C1 segment of cervical spinal cord (tissue), 14 donors: Measurements from ENCODE around the gene TF.

Experiments used
- DNase-seq, 14 donors: peaks; one replicate each; lab custom pipeline; 2025; lab: John Stamatoyannopoulos, UW

Gene TF

DNA sequence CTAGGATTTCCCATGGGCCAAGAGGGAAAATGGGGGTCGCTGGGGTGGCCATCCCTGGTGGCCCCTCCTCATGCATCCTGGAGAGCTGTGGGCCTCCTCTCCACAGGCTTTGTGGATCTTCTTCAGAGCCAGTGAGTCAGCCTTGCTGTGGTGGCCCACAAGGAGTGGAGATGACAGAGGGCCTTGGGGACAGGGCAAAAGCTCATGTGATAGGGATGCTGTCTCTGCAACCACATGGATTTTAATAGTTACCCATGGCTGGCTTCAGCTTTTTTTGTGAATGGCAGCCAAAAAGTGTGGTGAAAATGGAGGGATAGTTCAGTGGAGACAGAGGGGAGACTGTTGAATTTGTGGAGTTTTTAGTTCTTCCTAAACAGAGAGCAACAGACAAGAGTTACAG lies 1.2 kb downstream of the TF start:
- DNase-seq: no peak

DNA sequence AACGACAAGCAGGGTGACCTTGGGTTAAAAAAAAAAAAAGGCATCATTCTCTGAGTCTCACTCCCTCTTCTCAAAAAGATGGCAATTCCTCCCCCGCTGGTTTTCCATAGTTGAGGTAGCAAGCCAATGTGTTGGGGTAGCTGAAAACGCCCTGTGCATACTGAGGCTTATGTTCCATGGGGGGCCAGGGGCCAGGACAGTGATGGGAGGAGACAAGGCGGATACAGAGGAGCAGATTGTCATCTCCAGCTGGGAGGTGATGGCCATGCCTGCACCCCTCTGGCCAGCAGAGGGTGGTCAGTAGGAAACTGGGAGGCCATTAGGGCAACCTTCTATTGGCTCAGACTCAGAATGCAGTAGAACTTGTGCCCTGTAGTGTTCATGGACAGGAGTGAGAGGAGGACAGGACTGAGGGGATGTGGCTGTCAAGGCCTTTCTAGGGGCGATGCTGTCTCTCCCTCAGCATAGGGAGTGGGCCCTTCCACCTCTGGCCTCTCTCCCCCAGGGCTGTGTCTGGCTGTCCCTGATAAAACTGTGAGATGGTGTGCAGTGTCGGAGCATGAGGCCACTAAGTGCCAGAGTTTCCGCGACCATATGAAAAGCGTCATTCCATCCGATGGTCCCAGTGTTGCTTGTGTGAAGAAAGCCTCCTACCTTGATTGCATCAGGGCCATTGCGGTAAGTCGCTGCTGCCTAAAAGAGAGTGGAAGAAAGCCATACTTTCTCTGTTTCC lies 1.9 kb downstream of the TF start:
- DNase-seq: peak in 3 of 14 donors; percentile 32 to 34 (median 34)

DNA sequence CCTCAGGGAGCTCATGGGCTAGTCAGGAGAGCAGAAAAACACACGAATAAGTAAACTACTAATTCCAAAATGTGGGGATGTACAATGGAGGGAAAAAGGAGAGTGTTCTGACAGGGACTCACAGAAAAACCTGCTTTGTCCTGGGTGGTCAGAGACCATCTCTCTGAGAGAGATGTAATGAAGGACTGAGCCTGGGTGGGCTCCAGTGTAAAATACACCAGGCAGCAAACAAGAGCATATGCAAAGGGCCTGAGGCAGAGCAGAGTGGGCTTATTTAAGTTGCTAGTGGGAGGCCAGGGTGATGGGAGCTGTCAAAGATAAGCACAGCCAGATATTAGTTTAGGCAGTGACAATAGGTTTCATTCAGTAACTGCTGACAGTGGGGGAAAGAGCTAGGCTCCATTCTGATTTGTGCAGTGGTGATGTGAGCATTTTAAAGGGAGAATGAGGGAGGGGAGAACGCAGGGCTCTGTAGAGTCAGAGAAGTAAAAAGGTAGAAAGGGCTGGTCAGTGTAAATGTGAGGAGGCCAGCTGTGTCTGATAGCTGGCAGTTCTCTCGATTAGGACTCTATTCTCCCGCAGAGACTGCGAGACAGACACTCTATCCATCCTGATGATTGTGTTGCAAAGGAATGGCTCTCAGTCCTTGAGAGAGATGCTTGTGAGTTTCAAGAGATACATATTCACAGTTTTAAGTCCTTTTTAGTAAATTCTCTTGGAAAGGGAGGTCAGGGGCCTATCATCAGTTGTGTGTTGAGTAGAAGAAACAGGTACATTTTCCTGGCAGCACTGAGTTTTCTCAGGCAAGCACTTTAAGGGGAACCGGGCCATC lies 3.5 kb downstream of the TF start:
- DNase-seq: no peak

DNA sequence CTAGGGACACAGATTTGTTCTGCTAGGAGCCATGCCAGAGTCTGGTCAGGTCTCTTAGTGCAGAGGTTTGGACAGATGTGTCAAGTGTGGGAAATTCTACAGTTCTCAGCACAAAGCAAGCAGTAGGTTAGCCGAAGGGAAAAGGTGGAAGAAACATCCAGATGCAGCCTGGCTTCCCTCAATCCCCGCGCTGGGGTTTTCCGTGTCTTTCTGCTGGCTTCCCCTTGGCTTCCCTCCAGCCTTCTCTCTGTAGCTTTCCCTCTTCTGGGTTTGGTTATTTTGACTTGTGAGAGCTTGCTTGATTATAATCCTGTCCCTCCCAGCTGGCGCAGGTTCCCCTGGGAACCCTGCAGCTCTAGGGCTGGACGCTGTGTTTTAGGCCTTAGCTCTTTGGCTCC lies 4.1 kb downstream of the TF start:
- peak in 2 of 14 donors; percentile 28 to 43 for DNase-seq

DNA sequence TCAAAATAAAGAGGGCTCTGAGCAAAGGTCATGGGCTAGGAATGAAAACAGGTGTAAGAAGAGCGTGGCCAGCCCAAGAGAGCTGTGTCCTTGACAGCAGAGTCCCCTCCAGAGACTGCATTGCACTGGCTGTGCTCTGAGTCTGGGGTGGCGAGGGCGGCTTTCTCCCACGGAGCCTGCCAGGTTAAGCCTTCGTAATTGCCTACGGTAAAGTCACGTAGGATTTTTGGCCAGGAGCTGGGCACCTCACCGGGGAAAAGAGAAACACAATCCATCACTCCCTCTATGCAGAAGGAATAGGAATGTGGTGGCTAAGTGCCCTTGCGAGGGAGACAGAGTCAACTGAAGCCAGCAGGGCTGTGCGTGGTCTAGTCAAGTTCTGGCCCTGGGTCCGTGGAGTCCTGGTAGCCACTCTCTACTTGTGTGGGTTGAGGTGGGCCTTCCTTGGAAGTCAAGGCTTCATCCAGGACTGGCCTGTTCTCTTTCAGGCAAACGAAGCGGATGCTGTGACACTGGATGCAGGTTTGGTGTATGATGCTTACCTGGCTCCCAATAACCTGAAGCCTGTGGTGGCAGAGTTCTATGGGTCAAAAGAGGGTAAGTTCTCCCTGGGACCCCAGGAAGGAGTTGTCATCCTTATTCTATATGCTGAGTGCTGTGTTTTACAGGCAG lies 7.0 kb downstream of the TF start:
- DNase-seq: no peak

DNA sequence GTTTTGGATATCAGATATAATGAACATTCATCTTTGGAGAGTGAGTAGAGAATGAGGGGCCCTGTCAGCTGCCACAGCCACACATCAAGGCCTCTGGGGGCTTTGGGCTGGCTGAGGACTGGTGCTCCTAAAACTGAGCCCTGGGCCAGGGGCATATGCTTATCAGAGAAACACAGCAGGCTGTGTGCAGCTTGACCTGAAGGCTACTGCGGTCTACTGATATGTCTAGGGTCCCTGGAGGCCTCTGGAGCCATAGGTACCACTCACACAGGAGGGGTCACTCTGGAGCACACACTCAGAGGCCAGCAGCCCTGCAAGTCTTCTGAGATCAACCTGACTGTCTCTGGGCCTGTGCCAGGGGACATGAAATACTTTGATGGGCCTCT lies 7.6 kb downstream of the TF start:
- DNase-seq: no peak

DNA sequence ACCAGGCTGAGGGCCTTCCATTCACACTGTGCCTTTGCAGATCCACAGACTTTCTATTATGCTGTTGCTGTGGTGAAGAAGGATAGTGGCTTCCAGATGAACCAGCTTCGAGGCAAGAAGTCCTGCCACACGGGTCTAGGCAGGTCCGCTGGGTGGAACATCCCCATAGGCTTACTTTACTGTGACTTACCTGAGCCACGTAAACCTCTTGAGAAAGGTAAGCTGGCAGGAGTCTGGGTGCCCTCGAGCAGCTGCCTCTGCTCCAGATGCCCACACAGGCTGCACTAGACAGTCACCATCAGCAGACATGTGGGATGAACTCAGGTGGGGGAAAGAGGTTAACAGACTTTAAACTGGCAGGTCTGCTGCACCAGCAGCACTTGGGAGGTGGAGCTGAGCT lies 8.3 kb downstream of the TF start:
- DNase-seq: no peak

DNA sequence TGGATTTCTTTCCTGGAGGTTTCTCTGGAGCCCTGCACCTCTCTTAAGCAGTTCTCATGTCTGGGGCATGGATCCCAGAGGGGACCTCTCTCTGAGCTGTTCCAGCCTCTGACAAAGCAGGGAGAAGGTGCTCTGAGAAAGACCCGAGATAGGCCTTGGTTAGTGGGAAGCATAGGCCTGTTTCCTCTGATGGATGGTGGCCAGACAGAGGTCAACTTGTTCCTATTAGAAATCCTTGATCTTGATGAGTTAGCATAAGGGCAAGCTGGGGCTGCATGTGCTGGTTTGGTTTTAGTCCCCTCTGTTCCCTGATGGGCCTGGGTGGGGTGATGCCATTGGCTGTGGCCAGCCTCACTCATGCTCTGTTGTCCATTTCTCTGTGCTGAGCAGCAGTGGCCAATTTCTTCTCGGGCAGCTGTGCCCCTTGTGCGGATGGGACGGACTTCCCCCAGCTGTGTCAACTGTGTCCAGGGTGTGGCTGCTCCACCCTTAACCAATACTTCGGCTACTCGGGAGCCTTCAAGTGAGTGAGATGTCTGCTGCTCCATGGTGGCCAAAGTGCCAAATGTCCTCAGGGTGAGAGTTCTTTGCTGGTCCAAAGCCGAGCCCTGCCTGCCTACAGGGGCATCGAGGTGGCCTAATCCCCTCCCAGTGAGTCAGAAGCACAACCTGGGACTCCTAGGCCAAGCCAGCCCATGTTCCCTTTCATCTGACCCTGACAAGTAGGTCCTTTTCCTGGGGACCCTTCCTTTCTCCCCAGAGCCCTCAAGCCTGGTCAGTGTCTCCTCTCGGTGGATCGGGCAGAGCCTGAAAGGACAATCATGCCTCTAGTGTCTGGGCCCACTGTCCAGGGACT lies 9.0 kb downstream of the TF start:
- DNase-seq: no peak

DNA sequence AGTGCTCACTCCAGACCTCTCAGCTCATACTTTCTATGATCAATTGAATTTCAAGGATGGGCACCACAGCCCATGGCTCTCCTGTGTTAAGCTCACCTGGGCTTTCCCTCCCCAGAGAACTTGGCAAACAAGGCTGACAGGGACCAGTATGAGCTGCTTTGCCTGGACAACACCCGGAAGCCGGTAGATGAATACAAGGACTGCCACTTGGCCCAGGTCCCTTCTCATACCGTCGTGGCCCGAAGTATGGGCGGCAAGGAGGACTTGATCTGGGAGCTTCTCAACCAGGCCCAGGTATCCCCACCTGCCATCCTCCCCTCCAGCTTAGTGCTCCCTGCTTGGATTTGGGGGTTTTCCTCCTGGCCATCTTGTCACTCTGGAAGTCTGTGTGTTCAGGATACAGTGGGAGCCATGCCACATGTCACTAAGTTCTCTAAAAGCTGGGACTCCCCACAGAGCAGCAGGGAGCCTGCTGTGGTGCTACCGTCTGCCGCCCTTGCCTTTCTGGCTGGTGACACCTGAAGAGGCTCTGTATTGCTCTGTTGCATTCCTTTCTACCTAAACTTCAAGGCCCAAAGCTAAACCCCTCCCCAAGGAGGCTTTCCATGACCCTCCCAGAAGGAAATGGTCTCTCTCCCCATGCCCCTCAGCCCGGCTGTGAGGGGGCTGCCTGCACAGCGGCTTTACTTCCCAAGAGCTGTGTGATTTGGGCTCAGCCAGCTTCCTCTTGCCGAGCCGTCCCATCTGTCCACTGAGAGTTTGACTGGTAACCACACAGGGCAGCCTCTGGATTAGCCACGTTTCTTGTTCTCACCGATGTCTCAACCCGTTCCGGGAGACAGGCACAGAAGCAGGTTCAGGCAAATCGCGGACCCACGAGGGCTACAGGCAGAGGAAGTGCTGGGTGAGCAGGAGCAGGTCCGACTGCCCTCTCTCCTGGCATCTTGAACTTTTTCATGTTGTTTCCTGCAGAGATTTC lies 10.8 kb downstream of the TF start:
- DNase-seq: peak in 1 of 14 donors; percentile 23

DNA sequence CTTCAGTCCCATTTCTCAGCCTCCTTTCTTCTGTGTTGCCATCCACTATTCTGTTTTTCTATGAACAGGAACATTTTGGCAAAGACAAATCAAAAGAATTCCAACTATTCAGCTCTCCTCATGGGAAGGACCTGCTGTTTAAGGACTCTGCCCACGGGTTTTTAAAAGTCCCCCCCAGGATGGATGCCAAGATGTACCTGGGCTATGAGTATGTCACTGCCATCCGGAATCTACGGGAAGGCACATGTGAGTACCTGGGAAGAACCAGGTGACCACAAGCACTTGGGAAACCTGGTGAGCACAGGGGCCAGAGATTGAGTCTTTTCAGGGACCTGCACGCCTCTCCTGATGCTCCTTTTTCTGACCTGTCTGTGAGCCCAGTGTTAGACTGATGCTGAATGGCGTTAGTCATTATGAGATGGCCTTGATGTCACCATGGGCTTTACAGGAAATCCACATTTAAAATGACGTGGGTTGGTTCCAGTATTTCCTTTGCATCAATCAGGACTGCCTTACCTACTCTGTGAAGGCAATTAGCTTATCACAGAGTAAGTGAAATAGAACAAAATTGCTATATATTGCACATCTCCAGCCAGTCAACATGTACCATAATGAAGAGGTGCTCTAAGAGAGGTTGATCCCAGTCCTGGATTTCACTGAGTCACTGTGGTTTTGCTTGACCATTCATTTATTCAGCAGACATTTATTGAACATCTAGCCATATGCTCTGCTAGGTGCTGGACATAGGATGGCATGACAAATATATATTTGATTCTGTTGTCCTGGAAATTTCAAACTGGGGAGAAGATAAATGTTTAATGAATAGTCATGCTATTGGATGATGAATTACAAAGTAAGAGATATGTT lies 11.7 kb downstream of the TF start:
- DNase-seq: no peak

DNA sequence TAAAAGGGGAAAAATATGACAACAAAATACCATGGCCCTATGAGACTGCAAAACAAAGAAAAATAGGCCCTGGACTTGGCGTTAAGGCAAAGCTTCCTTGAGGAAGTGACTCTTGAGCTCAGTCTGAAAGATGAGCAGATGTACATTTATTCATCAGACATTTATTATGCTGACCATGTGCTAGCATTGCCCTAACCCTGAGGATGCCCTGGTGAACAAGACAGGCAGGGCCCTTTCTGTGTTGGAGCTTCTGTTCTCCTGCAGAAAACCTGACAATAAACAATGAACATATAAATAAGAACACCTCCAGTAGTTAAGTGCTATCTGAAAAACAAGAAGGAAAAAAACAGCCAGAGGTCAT lies 12.4 kb downstream of the TF start:
- no peak for DNase-seq

DNA sequence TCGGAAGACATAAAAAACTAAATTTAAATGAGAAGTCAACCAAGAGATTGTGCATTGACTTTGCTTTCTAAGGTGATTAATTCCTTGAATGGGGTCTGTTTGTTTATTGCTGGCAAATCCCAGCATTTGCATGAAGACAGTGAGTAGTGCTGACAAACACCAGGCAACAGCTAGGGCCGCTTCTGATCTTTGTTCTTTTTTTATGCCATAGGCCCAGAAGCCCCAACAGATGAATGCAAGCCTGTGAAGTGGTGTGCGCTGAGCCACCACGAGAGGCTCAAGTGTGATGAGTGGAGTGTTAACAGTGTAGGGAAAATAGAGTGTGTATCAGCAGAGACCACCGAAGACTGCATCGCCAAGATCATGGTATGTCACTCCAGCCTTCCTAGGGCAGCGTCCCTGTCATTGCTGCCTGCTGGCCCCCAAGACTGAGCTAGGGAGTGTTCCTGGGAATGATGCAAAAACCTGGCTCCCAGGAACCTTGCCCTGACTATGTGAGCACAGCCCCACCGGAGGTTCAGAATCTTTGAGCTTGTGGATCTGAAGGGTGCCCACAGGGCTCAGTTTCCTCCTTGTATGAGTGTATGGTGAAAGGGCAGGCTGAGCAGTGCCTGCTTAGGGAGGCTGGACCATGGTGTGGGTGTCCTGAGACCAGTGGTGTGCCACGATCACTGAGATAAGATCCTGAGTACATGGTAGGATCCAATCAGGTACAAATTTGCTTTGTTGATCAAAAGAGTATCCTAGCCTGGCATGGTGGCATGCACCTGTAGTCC lies 13.0 kb downstream of the TF start:
- no peak for DNase-seq

DNA sequence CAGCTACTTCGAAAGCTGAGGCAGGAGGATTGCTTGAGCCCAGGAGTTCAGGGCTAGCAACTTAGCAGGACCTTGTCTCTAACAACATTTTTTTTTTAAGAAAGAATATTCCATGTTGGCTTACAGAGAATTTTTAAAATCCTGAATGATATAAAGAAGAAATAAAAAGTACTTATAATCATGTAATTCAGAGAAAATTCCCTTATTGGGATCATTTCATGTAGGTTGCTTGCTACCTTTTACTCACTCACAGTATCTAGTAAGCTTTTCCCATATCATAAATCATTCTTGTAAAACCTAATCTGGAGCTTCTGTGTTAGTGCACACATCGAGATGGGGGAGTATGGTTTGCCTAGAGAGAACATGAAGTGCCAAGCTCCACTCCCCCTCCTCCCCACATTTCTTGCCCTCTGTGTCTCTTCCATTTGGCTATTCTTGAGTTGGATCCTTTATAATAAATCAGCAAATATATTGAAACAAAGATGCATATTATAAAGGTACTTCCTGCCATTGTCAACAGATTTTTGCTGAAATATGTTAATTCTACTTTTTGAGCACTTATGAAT lies 13.6 kb downstream of the TF start:
- no peak for DNase-seq

DNA sequence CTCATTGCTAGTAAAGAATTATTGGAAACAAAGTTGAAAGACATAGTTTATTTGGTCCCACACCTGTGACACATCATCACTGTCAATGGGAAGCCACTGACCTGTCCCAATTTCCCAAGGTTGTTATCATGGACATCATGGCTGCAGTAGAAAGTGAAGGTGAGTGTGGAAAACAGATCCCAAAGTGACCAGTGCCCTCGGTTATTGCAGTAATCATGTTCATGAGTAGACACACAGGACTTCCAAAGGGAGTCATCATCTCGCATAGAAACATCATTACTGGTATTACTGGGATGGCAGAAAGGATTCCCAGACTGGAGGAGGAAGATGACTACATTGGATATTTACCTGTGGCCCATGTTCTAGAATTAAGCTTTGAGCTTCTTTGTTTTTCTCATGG lies 14.7 kb downstream of the TF start:
- DNase-seq: no peak

DNA sequence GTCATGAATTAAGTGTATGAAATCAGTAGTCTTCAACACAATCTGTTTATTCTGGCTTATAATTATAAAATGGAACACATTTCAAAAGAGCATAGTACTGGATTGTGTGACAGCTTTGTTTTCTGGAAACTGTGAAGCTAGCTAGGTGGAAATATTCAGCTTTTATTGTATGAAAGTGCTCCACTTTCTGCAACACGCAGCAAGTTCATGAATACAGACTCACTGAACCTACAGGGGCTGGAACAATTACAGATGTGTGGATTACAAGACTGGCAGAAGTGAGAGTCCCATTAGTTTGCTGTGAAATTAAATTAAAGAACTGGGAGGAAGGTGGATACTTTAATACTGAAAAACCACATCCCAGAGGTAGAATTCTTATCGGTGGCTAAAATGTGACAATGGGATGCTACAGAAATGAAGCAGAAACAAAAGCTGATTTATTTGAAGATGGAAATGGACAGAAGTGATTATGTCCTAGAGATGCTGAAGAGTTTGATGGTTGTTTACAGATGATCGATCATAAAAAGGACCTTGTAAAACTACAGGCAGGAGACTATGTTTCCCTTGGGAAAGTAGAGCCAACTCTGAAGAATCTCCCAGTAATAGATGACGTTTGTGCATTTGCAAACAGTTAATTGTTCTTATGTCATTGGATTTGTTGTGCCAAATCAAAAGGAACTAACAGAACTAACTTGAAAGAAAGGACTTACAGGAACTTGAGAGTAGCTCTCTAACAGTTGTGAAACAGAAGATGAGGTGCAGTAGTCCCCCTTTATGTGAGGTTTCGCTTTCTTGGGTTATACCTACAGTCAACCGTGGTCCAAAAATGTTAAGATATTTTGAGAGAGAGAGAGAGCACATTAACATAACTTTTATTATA lies 15.7 kb downstream of the TF start:
- DNase-seq: no peak

DNA sequence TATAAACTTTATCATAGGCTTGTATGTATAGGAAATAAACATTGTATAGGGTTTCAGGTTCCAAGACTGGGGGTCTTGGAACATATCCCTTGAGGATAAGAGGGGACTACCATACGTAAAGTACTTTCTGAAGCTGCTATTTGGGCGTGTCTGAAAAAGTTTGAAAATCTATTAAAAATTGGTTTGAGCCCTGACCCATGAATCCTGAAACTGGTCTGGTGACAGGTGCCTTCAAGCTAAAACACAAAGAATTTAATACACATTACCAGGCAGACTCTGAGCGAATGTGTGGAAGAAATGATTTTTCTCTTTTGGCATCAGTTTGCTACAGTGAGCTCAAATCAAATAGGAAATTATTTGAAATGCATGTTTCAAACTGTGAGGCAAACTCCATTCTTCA lies 16.3 kb downstream of the TF start:
- no peak for DNase-seq
